ENCODE data around the gene C3orf33.
"Not testable (repeated sequence)": the region's sequence is repeated elsewhere in the genome, so short reads cannot be mapped to it uniquely, and the experiment has no call there.

C3orf33 gene

GRCh38 chr3:155815030-155815545 is 9.0 kb upstream of the C3orf33 start:
- no peak overlapping the region for H3K56ac ChIP-seq (ENCODE audit: low read length)
- no peak overlapping the region for H3K9ac ChIP-seq (ENCODE audit: low read length)
- H3K79me2 ChIP-seq (ENCODE audit: control insufficient read depth, insufficient read depth, low read length) = no peaks in the 10 kb centered on the region
- no peaks in the 10 kb centered on the region for H3K79me1 ChIP-seq (ENCODE audit: low read length)
- no peaks in the 10 kb centered on the region for H3K4me1 ChIP-seq (ENCODE audit: control insufficient read depth, low read depth, low read length)
- no peaks in the 10 kb centered on the region for H3K27me3 ChIP-seq (ENCODE audit: insufficient read depth, low read length, poor library complexity)
- H3K27ac ChIP-seq (ENCODE audit: low read depth, low read length) = no peak overlapping the region
- H3K4me2 ChIP-seq (ENCODE audit: low read length) = no peak overlapping the region
- no peak overlapping the region for H3K4me3 ChIP-seq (ENCODE audit: low read length)
- H4K5ac ChIP-seq (ENCODE audit: low read length) = no peak overlapping the region
- no peak overlapping the region for H3K4ac ChIP-seq (ENCODE audit: low read depth, low read length)
- H2BK5ac ChIP-seq (ENCODE audit: low read length) = no peak overlapping the region
- no peak overlapping the region for H3K23ac ChIP-seq (ENCODE audit: low read length)
- H2BK120ac ChIP-seq (ENCODE audit: low read depth, low read length) = no peak overlapping the region
- no peak overlapping the region for H2AK5ac ChIP-seq (ENCODE audit: low read length)
- H3K18ac ChIP-seq (ENCODE audit: low read length) = no peak overlapping the region
- no peak overlapping the region for H2BK15ac ChIP-seq (replicated peaks; ENCODE audit: low read depth)
- peak; percentile 75 for DNase-seq
- no peak overlapping the region for H4K8ac ChIP-seq (ENCODE audit: low read depth, low read length)
- H3K36me3 ChIP-seq (ENCODE audit: control insufficient read depth, insufficient read depth, low read length) = no peaks in the 10 kb centered on the region

DNA sequence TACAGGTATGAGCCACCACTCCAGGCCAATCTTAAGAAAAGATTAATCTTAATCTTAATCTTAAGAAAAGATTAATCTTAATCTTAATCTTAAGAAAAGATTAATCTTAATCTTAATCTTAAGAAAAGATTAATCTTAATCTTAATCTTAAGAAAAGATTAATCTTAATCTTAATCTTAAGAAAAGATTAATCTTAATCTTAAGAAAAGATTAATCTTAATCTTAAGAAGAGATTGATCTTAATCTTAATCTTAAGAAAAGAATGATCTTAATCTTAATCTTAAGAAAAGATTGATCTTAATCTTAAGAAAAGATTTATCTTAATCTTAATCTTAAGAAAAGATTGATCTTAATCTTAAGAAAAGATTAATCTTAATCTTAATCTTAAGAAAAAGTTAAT is 7.1 kb upstream of the C3orf33 start:
- not testable (repeated sequence) for H2AK5ac ChIP-seq (ENCODE audit: low read length); H3K4me3 ChIP-seq (ENCODE audit: low read length); H3K18ac ChIP-seq (ENCODE audit: low read length); H4K8ac ChIP-seq (ENCODE audit: low read depth, low read length); H3K4me2 ChIP-seq (ENCODE audit: low read length); H3K4ac ChIP-seq (ENCODE audit: low read depth, low read length); H2BK120ac ChIP-seq (ENCODE audit: low read depth, low read length); H3K79me1 ChIP-seq (ENCODE audit: low read length); H3K27me3 ChIP-seq (ENCODE audit: insufficient read depth, low read length, poor library complexity); H2BK15ac ChIP-seq (replicated peaks; ENCODE audit: low read depth); H3K79me2 ChIP-seq (ENCODE audit: control insufficient read depth, insufficient read depth, low read length); H3K36me3 ChIP-seq (ENCODE audit: control insufficient read depth, insufficient read depth, low read length); DNase-seq; H3K27ac ChIP-seq (ENCODE audit: low read depth, low read length); H4K5ac ChIP-seq (ENCODE audit: low read length); H3K9ac ChIP-seq (ENCODE audit: low read length); H3K56ac ChIP-seq (ENCODE audit: low read length); H3K4me1 ChIP-seq (ENCODE audit: control insufficient read depth, low read depth, low read length); H2BK5ac ChIP-seq (ENCODE audit: low read length); H3K23ac ChIP-seq (ENCODE audit: low read length)

GRCh38 chr3:155809181-155809580 is 3.1 kb upstream of the C3orf33 start:
- Histone ChIP-seq H3K79me2 (ENCODE audit: control insufficient read depth, insufficient read depth, low read length) (no peaks in the 10 kb centered on the region), H4K8ac (ENCODE audit: low read depth, low read length) (no peak overlapping the region), H3K9ac (ENCODE audit: low read length) (no peak overlapping the region), H3K4ac (ENCODE audit: low read depth, low read length) (no peak overlapping the region), H2BK15ac (replicated peaks; ENCODE audit: low read depth) (no peak overlapping the region), H3K56ac (ENCODE audit: low read length) (no peak overlapping the region), H3K23ac (ENCODE audit: low read length) (no peak overlapping the region), H3K27me3 (ENCODE audit: insufficient read depth, low read length, poor library complexity) (no peaks in the 10 kb centered on the region), H3K79me1 (ENCODE audit: low read length) (no peaks in the 10 kb centered on the region), H4K5ac (ENCODE audit: low read length) (no peak overlapping the region), H3K4me2 (ENCODE audit: low read length) (no peak overlapping the region), H3K18ac (ENCODE audit: low read length) (no peak overlapping the region), H2BK120ac (ENCODE audit: low read depth, low read length) (no peak overlapping the region), H2AK5ac (ENCODE audit: low read length) (no peak overlapping the region), H2BK5ac (ENCODE audit: low read length) (no peak overlapping the region), H3K36me3 (ENCODE audit: control insufficient read depth, insufficient read depth, low read length) (no peaks in the 10 kb centered on the region), H3K4me1 (ENCODE audit: control insufficient read depth, low read depth, low read length) (no peaks in the 10 kb centered on the region), H3K4me3 (ENCODE audit: low read length) (no peak overlapping the region), H3K27ac (ENCODE audit: low read depth, low read length) (no peak overlapping the region)
- DNase-seq = no peak

GRCh38 chr3:155807823-155808222 is 1.7 kb upstream of the C3orf33 start:
- Histone ChIP-seq H4K8ac (ENCODE audit: low read depth, low read length) (no peak overlapping the region), H3K56ac (ENCODE audit: low read length) (no peak overlapping the region), H3K79me2 (ENCODE audit: control insufficient read depth, insufficient read depth, low read length) (no peaks in the 10 kb centered on the region), H3K4me3 (ENCODE audit: low read length) (no peak overlapping the region), H4K5ac (ENCODE audit: low read length) (no peak overlapping the region), H3K4me2 (ENCODE audit: low read length) (no peak overlapping the region), H3K4me1 (ENCODE audit: control insufficient read depth, low read depth, low read length) (no peaks in the 10 kb centered on the region), H3K27ac (ENCODE audit: low read depth, low read length) (no peak overlapping the region), H3K9ac (ENCODE audit: low read length) (no peak overlapping the region), H2AK5ac (ENCODE audit: low read length) (no peak overlapping the region), H2BK5ac (ENCODE audit: low read length) (no peak overlapping the region), H3K79me1 (ENCODE audit: low read length) (no peaks in the 10 kb centered on the region), H2BK120ac (ENCODE audit: low read depth, low read length) (no peak overlapping the region), H3K18ac (ENCODE audit: low read length) (no peak overlapping the region), H3K4ac (ENCODE audit: low read depth, low read length) (no peak overlapping the region), H3K23ac (ENCODE audit: low read length) (no peak overlapping the region), H3K27me3 (ENCODE audit: insufficient read depth, low read length, poor library complexity) (no peaks in the 10 kb centered on the region), H3K36me3 (ENCODE audit: control insufficient read depth, insufficient read depth, low read length) (no peaks in the 10 kb centered on the region), H2BK15ac (replicated peaks; ENCODE audit: low read depth) (no peak overlapping the region)
- DNase-seq = no peak
- WGBS (ENCODE audit: extremely low coverage, insufficient coverage, low lambda C conversion rate) = no CpG with 5 or more reads among the region's 2 CpGs

GRCh38 chr3:155805204-155805801 is 775 bp downstream of the C3orf33 start:
- Histone ChIP-seq H2BK120ac (ENCODE audit: low read depth, low read length) (no peak overlapping the region), H3K79me1 (ENCODE audit: low read length) (no peaks in the 10 kb centered on the region), H3K18ac (ENCODE audit: low read length) (no peak overlapping the region), H4K5ac (ENCODE audit: low read length) (no peak overlapping the region), H4K8ac (ENCODE audit: low read depth, low read length) (no peak overlapping the region), H2AK5ac (ENCODE audit: low read length) (no peak overlapping the region), H3K36me3 (ENCODE audit: control insufficient read depth, insufficient read depth, low read length) (no peaks in the 10 kb centered on the region), H3K9ac (ENCODE audit: low read length) (peak overlapping the region; percentile 84), H2BK15ac (replicated peaks; ENCODE audit: low read depth) (no peak overlapping the region), H3K27me3 (ENCODE audit: insufficient read depth, low read length, poor library complexity) (no peaks in the 10 kb centered on the region), H3K56ac (ENCODE audit: low read length) (peak overlapping the region; percentile 99), H2BK5ac (ENCODE audit: low read length) (no peak overlapping the region), H3K4me1 (ENCODE audit: control insufficient read depth, low read depth, low read length) (no peaks in the 10 kb centered on the region), H3K4ac (ENCODE audit: low read depth, low read length) (no peak overlapping the region), H3K79me2 (ENCODE audit: control insufficient read depth, insufficient read depth, low read length) (no peaks in the 10 kb centered on the region), H3K4me2 (ENCODE audit: low read length) (peak overlapping the region; percentile 66), H3K23ac (ENCODE audit: low read length) (no peak overlapping the region), H3K27ac (ENCODE audit: low read depth, low read length) (no peak overlapping the region), H3K4me3 (ENCODE audit: low read length) (peak overlapping the region; percentile 67)
- DNase-seq = peak; percentile 32
- WGBS (ENCODE audit: extremely low coverage, insufficient coverage, low lambda C conversion rate) = no CpG with 5 or more reads among the region's 15 CpGs

- Histone ChIP-seq H2BK15ac (replicated peaks; ENCODE audit: low read depth) (no peak overlapping the region), H3K79me2 (ENCODE audit: control insufficient read depth, insufficient read depth, low read length) (no peaks in the 10 kb centered on the region), H2BK5ac (ENCODE audit: low read length) (no peak overlapping the region), H2AK5ac (ENCODE audit: low read length) (no peak overlapping the region), H4K5ac (ENCODE audit: low read length) (no peak overlapping the region), H3K27me3 (ENCODE audit: insufficient read depth, low read length, poor library complexity) (no peaks in the 10 kb centered on the region), H3K79me1 (ENCODE audit: low read length) (no peaks in the 10 kb centered on the region), H3K36me3 (ENCODE audit: control insufficient read depth, insufficient read depth, low read length) (no peaks in the 10 kb centered on the region), H3K9ac (ENCODE audit: low read length) (no peak overlapping the region), H3K4ac (ENCODE audit: low read depth, low read length) (no peak overlapping the region), H2BK120ac (ENCODE audit: low read depth, low read length) (no peak overlapping the region), H3K4me2 (ENCODE audit: low read length) (no peak overlapping the region), H4K8ac (ENCODE audit: low read depth, low read length) (no peak overlapping the region), H3K18ac (ENCODE audit: low read length) (no peak overlapping the region), H3K23ac (ENCODE audit: low read length) (no peak overlapping the region), H3K56ac (ENCODE audit: low read length) (no peak overlapping the region), H3K4me3 (ENCODE audit: low read length) (no peak overlapping the region), H3K27ac (ENCODE audit: low read depth, low read length) (no peak overlapping the region), H3K4me1 (ENCODE audit: control insufficient read depth, low read depth, low read length) (no peaks in the 10 kb centered on the region)
- no peak for DNase-seq
Observed at GRCh38 chr3:155804323-155804722, 1.8 kb downstream of the C3orf33 start.
